Heart left ventricle (tissue), 16 donors: Measurements from ENCODE around the gene SH2D3C. TPM values are rescaled to one million over a fixed set of nuclear protein-coding genes. Genes with fewer than 3 reads are reported as not detected.

Experiments used
- ATAC-seq, 4 donors: fragments of 200-7000 bp; cut with Tn5 transposase; one replicate each; pipeline ENCODE4 v1.9.1; 2020 to 2022; ENCODE audit warnings: moderate library complexity in 4 of 4, mild to moderate bottlenecking in 3 of 4, moderate number of reproducible peaks in 1 of 4
- DNase-seq, 5 donors: peaks; one replicate each; pipeline ENCODE4 v3.0.0-alpha.2; 2020
- H3K27ac ChIP-seq, 12 donors: fragments of 200-600 bp; sonication (generic) in 4 of 12; one replicate each; pipeline versions ENCODE4 v1.5.0 to v1.8.0; 2016 to 2022; ENCODE audit warnings: mild to moderate bottlenecking in 2 of 12
- H3K27me3 ChIP-seq, 9 donors: fragments of 200-600 bp; sonication (generic) in 2 of 9; one replicate each; pipeline versions ENCODE4 v1.5.1 to v1.8.0; 2016 to 2022; ENCODE audit warnings: mild to moderate bottlenecking in 3 of 9
- H3K36me3 ChIP-seq, 9 donors: fragments of 200-600 bp; sonication (generic) in 2 of 9; one replicate each; pipeline versions ENCODE4 v1.5.0 to v1.8.0; 2018 to 2022; ENCODE audit warnings: mild to moderate bottlenecking in 2 of 9
- H3K4me1 ChIP-seq, 12 donors: fragments of 200-600 bp; sonication (generic) in 4 of 12; one replicate each; pipeline versions ENCODE4 v1.5.0 to v1.8.0; 2016 to 2022; ENCODE audit warnings: mild to moderate bottlenecking in 3 of 12
- H3K4me3 ChIP-seq, 12 donors: fragments of 200-600 bp; sonication (generic) in 4 of 12; one replicate each; pipeline versions ENCODE4 v1.5.0 to v1.8.0; 2017 to 2022; ENCODE audit warnings: mild to moderate bottlenecking in 9 of 12, moderate library complexity in 4 of 12
- H3K9me3 ChIP-seq, 12 donors: fragments of 200-600 bp; sonication (generic) in 4 of 12; one replicate each; pipeline versions ENCODE4 v1.5.0 to v1.8.0; 2016 to 2022; ENCODE audit warnings: mild to moderate bottlenecking in 1 of 12
- CTCF ChIP-seq, 12 donors: fragments of 200-600 bp; sonication (generic) in 4 of 12; IDR thresholded peaks; one replicate each; pipeline versions ENCODE4 v1.5.0 to v1.8.0; 2018 to 2022; ENCODE audit warnings: antibody characterized with exemption in 12 of 12, mild to moderate bottlenecking in 5 of 12
- POLR2A ChIP-seq, 2 donors: fragments of 450-650 bp; IDR thresholded peaks; one replicate each; pipeline ENCODE4 v1.6.1; 2017; ENCODE audit warnings: antibody characterized with exemption in 2 of 2, mild to moderate bottlenecking in 2 of 2, moderate library complexity in 2 of 2
- WGBS, 4 donors: extraction: QIAGEN DNeasy Blood & Tissue Kit in 2 of 4; methylation state at CpG; one replicate each; pipeline versions ENCODE4 v1.1.5 to v1.1.7; 2013 to 2018; 5-methylcytosine and 5-hydroxymethylcytosine counted together
- intact Hi-C, 10 donors: fragments of 100-400 bp; cut with DNase I; formaldehyde crosslinking; loops; one replicate each; pipeline versions ENCODE4 v1.11.1 to v1.14.2; 2022
- polyA plus RNA-seq, 2 donors: library from polyadenylated mRNA; stranded (reverse); fragments of 200-250 nt; gene quantifications; one replicate each; pipeline ENCODE4 v1.2.3, GENCODE V29; 2013
- total RNA-seq, 9 donors: library from RNA; depleted of rRNA in 2 of 9; stranded (reverse); fragments of >200 nt in 2 of 9; fragmentation: NEBNext Ultra II Directional in 3 of 9; extraction: Animal tissue kit (Norgen Biotek cat#: 25700) in 3 of 9; gene quantifications; one replicate each; pipeline versions ENCODE4 v1.1.0 to v1.2.4, GENCODE V29; 2016 to 2023
- donor health status: ischemic (EF 13 %, LVEDD 7.1; RV severe dilation, severe dysfunction).
- donor health status: healthy with polysubstance abuse.
- donor health status: DM: no; HTN: yes; CAD: no.
- donor health status: DM: no; HTN: no; CAD: no.
- donor health status: ischemic (EF 25% LVEDD 6.9; RV normal size, moderate dysfunction).
- donor health status: ischemic (EF 25% LVEDD 5.7; RV mildly dilated, moderate dysfunction).
- donor health status: healthy.
- donor health status: DM: yes; HTN: yes; CAD: no.
- donor health status: ischemic (EF 35%, LVEDD 5.7; RV mildly dilated, moderate dysfunction).
- donor health status: nonischemic (EF 11% LVEDD 7.7; RV severe dilation, severe dysfunction).
- donor health status: DM: yes; HTN: yes; CAD: no.
- donor health status: PGD.
- donor health status: ischemic (EF 29% LVEDD 5.4; RV normal size, mild dysfunction).
- donor health status: nonischemic (EF 23%, LVEDD 6.1; RV moderate dilation, normal function).

The SH2D3C gene
- total and polyA plus RNA-seq, 11 donors: 13.7 to 38.9 (median 21.0) TPM

GRCh38 chr9:127803507-127804352, 25.3 kb upstream of the SH2D3C start:
- Histone ChIP-seq H3K27ac (peak overlapping the region; percentile 86 to 97 (median 95)), H3K4me1 (peaks cover 5 to 32% (median 19%) of the 10 kb centered on the region in 12 donors), H3K9me3 (no peaks in the 10 kb centered on the region), H3K36me3 (peaks cover 0 to 47% (median 34%) of the 10 kb centered on the region in 9 donors), H3K4me3 (peak overlapping the region; percentile 51 to 87 (median 76)), H3K27me3 (no peaks in the 10 kb centered on the region)
- DNase-seq: no peak
- 36 to 49% (median 45%) methylated on average over 11 to 18 of the region's 18 CpGs for WGBS, 4 donors
- intact Hi-C loops: loop anchor here in 7 of 10 donors (2.0 to 5.0 kb wide), 5 partner anchors 17 to 114 kb away; partner anchors contain the start of genes AK1 (in 1 of the 7), CDK9 (in 1 of the 7) and ST6GALNAC4 (in 1 of the 7)
- TF ChIP-seq CTCF (IDR thresholded peaks at IDR 0.05): no peak
- TF ChIP-seq POLR2A (IDR thresholded peaks at IDR 0.05): no peak
- ATAC-seq: peak in 3 of 4 donors; percentile 2 to 17 (median 16)

GRCh38 chr9:127802576-127803443, 24.3 kb upstream of the SH2D3C start, which contains the start of gene FPGS:
Gene FPGS, plus strand, starts transcription at chr9:127802882. Its CDS starts 43 bp downstream, at chr9:127802925.
- Histone ChIP-seq H3K27me3 (no peaks in the 10 kb centered on the region), H3K27ac (peak within 1 kb of the TSS; percentile 86 to 97 (median 95)), H3K9me3 (no peaks in the 10 kb centered on the region), H3K36me3 (peaks cover 0 to 37% (median 25%) of the 10 kb centered on the region in 9 donors), H3K4me3 (peak within 1 kb of the TSS; percentile 51 to 87 (median 76)), H3K4me1 (peaks cover 5 to 32% (median 19%) of the 10 kb centered on the region in 12 donors)
- intact Hi-C loops: loop anchor here in 7 of 10 donors (2.0 to 5.0 kb wide), 5 partner anchors 16 to 114 kb away; partner anchors contain the start of genes AK1 (in 1 of the 7), CDK9 (in 1 of the 7) and ST6GALNAC4 (in 1 of the 7)
- TF ChIP-seq CTCF (IDR thresholded peaks at IDR 0.05) (no peak), POLR2A (IDR thresholded peaks at IDR 0.05) (peak in 1 of 2 donors; percentile 53)
- peak; percentile 80 to 94 (median 92) for ATAC-seq
- WGBS, 4 donors: 0 to 1% (median 0%) methylated on average over 24 to 83 of the region's 83 CpGs
- peak; percentile 92 to 95 (median 93) for DNase-seq

GRCh38 chr9:127801955-127802575, 23.6 kb upstream of the SH2D3C start:
- 22 to 27% (median 25%) methylated on average over 10 of the region's 10 CpGs for WGBS, 4 donors
- no peak for DNase-seq
- TF ChIP-seq CTCF (IDR thresholded peaks at IDR 0.05) (peak in 2 of 12 donors; percentile 28 to 33), POLR2A (IDR thresholded peaks at IDR 0.05) (no peak)
- H3K4me1 ChIP-seq: peaks cover 5 to 33% (median 19%) of the 10 kb centered on the region in 12 donors
- no peaks in the 10 kb centered on the region for H3K27me3 ChIP-seq
- peak overlapping the region in 11 of 12 donors; percentile 17 to 87 (median 78) for H3K4me3 ChIP-seq
- no peaks in the 10 kb centered on the region for H3K9me3 ChIP-seq
- peak overlapping the region; percentile 71 to 97 (median 94) for H3K27ac ChIP-seq
- ATAC-seq: no peak
- H3K36me3 ChIP-seq: peaks cover 0 to 30% (median 17%) of the 10 kb centered on the region in 9 donors
- intact Hi-C loops: loop anchor here in 7 of 10 donors (2.0 to 5.0 kb wide), 5 partner anchors 15 to 115 kb away; partner anchors contain the start of genes AK1 (in 1 of the 7), CDK9 (in 1 of the 7) and ST6GALNAC4 (in 1 of the 7)
